H1 (cell line): ENCODE results near the gene AREG. TPM values are rescaled to one million over a fixed set of nuclear protein-coding genes. Genes with fewer than 3 reads are reported as not detected.

Experiments
- HDAC6 ChIP-seq: IDR thresholded peaks from one replicate; pipeline ENCODE4 v1.7.1; 2012; ENCODE audit warnings: low read depth, mild to moderate bottlenecking, inconsistent platforms, low read length, moderate library complexity
- POU5F1 ChIP-seq: IDR thresholded peaks from 2 replicates; pipeline ENCODE4 v1.6.1; 2011; ENCODE audit warnings: low read depth, mild to moderate bottlenecking, low read length, moderate library complexity
- SP1 ChIP-seq: IDR thresholded peaks from 2 replicates; pipeline ENCODE4 v1.6.1; 2011; ENCODE audit warnings: low read depth, low read length
- TCF12 ChIP-seq: IDR thresholded peaks from 2 replicates; pipeline ENCODE4 v1.6.1; 2011; ENCODE audit warnings: low read depth, mild to moderate bottlenecking, low read length
- polyA plus RNA-seq, 7 experiments: library from polyadenylated mRNA; depleted of rRNA in 3 of 7; stranded (reverse) in 5 of 7; unstranded in 2 of 7; fragments of >200 nt in 5 of 7; fragments of 200-250 nt in 2 of 7; gene quantifications; 1 replicate in 5 of 7; 2 replicates in 1 of 7; 4 replicates in 1 of 7; pipeline versions ENCODE4 v1.2.1 to v1.2.3, GENCODE V29; 2011 to 2013; ENCODE audit warnings: missing spikeins in 2 of 7, mixed read lengths in 2 of 7
- total RNA-seq: library from RNA; stranded (reverse); fragmentation: NEBNext Ultra II Directional; extraction: Animal tissue kit (Norgen Biotek cat#: 25700); gene quantifications from 2 replicates; pipeline ENCODE4 v1.2.1, GENCODE V29; 2021

AREG gene
- total and polyA plus RNA-seq, 2 of the 8 experiments (the other 6 are each of a cell fraction or from before 2014, with no cell fraction given) = not detected

GRCh38 chr4:74435296-74435695 lies 9.6 kb upstream of the AREG start (continued):
- TF ChIP-seq HDAC6 (no peak), TCF12 (no peak), SP1 (no peak), POU5F1 (no peak)
